ENCODE measurements around the gene MUC4.
"Not testable (repeated sequence)": the region's sequence is repeated elsewhere in the genome, so short reads cannot be mapped to it uniquely, and the experiment has no call there.

The MUC4 gene

DNA sequence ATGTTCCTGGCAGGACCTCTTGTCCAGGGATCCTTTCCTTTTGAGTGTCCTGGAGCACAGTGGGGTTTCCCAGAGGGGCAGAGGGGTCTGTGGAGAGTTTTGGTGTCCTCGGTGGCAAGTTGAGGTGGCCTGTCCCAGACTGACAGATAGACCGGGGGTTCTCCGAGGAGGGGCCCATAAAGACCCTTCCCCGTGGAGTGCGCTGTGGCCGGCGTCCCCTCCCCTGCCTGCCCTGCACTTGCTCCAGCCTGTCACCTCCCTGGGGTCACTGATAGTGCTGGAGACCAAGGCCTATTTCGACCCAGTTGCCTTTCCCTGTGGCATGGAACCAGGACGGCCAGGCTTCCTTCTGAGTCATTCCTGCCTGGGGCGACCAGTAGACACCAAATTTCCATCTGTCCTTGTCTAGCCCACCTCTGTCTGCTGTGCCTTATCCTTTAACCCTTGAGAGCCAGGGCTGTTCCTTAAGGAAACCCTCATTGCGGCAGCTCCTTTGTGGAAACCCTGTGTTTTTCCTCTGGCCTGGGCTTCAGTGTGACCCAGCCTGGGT, 2.9 kb downstream of the MUC4 start:
- no peak for DNase-seq (ENCODE audit: low read depth)
- H3K4me3 ChIP-seq (ENCODE audit: low read length) = no peak overlapping the region
- TF ChIP-seq, protein P1, sequence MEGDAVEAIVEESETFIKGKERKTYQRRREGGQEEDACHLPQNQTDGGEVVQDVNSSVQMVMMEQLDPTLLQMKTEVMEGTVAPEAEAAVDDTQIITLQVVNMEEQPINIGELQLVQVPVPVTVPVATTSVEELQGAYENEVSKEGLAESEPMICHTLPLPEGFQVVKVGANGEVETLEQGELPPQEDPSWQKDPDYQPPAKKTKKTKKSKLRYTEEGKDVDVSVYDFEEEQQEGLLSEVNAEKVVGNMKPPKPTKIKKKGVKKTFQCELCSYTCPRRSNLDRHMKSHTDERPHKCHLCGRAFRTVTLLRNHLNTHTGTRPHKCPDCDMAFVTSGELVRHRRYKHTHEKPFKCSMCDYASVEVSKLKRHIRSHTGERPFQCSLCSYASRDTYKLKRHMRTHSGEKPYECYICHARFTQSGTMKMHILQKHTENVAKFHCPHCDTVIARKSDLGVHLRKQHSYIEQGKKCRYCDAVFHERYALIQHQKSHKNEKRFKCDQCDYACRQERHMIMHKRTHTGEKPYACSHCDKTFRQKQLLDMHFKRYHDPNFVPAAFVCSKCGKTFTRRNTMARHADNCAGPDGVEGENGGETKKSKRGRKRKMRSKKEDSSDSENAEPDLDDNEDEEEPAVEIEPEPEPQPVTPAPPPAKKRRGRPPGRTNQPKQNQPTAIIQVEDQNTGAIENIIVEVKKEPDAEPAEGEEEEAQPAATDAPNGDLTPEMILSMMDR (conservative IDR thresholded peaks at IDR 0.05; ENCODE audit: low read length) = no peak

DNA sequence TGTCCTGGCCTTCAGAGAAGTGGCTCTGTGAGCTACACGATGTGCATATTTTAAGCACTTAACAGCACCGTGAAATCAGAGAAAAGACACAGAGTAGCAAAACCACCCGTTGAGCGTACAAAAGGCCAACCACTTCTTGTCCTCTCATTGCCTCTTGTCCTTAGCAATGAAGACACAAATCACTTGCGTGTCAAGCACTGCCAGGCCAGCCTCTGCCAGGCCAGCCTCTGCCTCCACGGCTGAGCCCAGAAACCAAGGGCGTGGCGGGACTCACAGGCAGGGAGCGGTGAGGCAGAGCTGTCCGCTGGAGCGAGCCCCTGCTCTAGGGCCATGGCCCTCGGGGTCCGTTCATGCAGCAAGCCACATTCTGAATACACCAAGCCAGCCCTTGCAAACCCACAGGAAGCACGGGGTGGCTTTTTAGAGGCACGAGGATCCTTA, 4.0 kb downstream of the MUC4 start:
- DNase-seq (ENCODE audit: low read depth) = no peak
- H3K4me3 ChIP-seq (ENCODE audit: low read length) = no peak overlapping the region
- TF ChIP-seq, protein P1 (conservative IDR thresholded peaks at IDR 0.05; ENCODE audit: low read length) = no peak

DNA sequence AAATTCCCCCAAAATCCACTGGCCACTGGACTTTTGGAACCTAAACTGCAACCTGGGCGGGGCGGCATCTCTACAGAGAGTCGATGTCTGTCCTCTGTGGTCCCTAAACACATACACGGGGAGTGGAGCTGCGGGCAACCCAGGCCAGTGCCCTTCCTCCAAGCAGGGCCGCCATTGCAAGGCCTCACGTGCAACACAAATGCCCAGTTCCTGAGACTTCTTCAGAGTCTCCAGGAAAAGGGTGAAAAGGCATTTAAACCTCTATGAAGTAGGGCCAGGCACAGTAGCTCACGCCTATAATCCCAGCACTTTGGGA, 4.9 kb downstream of the MUC4 start:
- H3K4me3 ChIP-seq (ENCODE audit: low read length) = no peak overlapping the region
- TF ChIP-seq, protein P1 (conservative IDR thresholded peaks at IDR 0.05; ENCODE audit: low read length) = no peak
- DNase-seq (ENCODE audit: low read depth) = no peak

DNA sequence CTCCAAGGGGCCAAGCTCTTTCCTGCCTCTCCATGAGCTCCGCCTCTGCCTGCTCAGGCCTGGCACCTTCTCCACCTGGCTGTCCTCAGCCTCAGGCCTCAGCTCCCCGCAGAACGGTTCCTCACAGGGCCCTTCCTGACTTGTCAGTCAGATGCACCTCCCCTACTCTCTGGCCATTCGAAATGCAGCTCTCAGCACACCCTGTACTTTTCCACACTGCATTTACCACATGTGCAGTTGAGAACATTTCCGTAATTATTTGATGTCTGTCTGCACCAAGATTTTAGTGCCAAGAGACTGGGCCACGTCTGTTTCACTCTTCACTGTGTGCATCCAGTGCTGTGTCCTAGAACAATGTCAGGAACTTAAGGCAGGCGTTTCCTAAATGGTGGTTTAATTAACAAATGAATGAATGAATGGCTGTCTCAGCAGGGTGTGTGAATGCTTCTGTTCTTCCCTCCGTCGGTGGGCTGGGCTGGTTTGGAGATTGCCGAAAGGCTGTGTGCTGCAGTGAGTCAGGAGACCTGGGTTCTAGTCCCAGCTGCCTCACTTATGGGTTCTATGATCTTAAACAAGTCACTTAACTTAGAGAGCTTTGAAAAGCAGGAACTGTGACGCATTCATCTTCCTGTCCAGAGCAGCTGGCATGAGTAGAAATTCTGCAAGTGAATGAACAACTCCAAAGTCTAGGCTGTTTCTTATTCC, 5.4 kb downstream of the MUC4 start:
- TF ChIP-seq, protein P1 (conservative IDR thresholded peaks at IDR 0.05; ENCODE audit: low read length) = no peak
- no peak for DNase-seq (ENCODE audit: low read depth)
- H3K4me3 ChIP-seq (ENCODE audit: low read length) = no peak overlapping the region

DNA sequence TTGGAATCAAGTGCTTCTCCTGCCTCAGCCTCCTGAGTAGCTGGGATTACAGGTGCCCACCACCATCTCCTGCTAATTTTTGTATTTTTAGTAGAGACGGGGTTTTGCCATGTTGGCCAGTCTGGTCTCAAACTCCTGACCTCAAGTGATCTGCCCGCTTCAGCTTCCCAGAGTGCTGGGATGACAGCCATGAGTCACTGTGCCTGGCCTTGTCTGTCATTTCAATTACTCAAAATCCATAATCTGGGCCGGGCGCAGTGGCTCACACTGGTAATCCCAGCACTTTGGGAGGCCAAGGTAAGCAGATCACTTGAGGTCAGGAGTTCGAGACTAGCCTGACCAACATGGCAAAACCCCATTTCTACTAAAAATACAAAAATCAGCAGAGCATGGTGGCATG, 6.1 kb downstream of the MUC4 start:
- not testable (repeated sequence) for DNase-seq (ENCODE audit: low read depth); H3K4me3 ChIP-seq (ENCODE audit: low read length)

DNA sequence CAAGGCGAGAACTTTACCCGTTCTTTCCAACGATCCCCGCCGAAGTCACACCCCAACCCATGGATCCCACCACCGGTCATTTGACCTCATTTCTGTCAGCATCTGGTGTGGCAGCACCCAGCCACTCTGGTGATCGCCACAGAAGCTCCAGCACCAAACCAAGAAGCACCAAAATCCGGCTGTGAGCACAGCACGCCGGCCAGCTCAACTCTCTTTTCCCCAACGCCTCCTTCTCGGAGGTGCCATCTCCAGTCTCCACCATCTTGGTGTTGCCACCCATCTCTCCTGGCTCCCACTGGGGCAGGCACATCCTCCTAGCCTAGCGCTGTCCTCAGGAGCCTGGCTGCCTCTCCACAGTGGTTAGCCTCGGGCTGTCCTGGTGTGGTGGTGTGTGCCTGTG, 6.5 kb downstream of the MUC4 start:
- TF ChIP-seq, protein P1 (conservative IDR thresholded peaks at IDR 0.05; ENCODE audit: low read length) = no peak
- no peak overlapping the region for H3K4me3 ChIP-seq (ENCODE audit: low read length)
- no peak for DNase-seq (ENCODE audit: low read depth)

DNA sequence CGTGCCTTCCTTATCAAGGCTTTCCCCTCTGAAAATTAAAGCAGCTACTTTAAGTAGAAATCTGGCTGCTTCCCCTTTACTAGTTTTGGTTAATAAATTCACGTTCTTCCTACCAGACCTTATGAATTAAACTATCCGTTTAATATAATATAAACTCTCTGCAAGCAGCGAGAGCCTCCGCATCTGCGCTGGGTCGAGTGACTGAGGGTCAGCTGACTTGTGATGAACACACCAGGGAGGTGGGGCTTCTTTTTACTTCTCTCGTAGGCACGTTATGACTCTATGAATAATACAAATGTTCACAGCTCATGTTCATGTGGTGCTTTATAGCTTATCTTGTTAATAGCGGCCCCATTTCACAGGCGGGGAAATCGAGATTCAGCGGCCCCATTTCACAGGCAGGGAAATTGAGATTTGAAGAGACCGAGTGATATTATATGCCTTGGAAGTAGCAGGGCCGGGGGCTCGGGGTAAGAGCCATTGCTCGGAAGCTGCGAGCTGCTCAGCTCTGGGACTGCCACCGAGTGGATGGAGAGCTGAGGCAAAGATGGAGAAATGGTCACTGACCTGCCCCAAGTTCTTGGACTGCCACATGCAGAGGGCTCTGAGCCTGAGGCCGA, 8.3 kb downstream of the MUC4 start:
- TF ChIP-seq, protein P1 (conservative IDR thresholded peaks at IDR 0.05; ENCODE audit: low read length) = no peak
- DNase-seq (ENCODE audit: low read depth) = peak; percentile 34
- peak overlapping the region; percentile 34 for H3K4me3 ChIP-seq (ENCODE audit: low read length)

Measured in AG10803 (cell line).